Prostate gland (tissue), 2 donors: ENCODE results near the gene EXOC6. TPM values are rescaled to one million over a fixed set of nuclear protein-coding genes. Genes with fewer than 3 reads are reported as not detected.

Experiments used
- DNase-seq: peaks from one replicate; pipeline ENCODE4 v3.0.0-alpha.2; 2019; ENCODE audit warnings: low spot score
- H3K27ac ChIP-seq, 2 donors: fragments of 200-600 bp; sonication (generic); 2 replicates each; pipeline ENCODE4 v1.5.1; 2017 to 2019
- H3K27me3 ChIP-seq: fragments of 200-600 bp; sonication (generic); replicated peaks from 2 replicates; pipeline ENCODE4 v1.5.1; 2019; ENCODE audit not compliant: insufficient read depth
- H3K36me3 ChIP-seq, 2 donors: fragments of 200-600 bp; sonication (generic); 1 replicate in 1 of 2; 2 replicates in 1 of 2; pipeline versions ENCODE4 v1.5.1 to v1.8.1; 2017 to 2019
- H3K4me1 ChIP-seq: fragments of 200-600 bp; sonication (generic); replicated peaks from 2 replicates; pipeline ENCODE4 v1.5.1; 2019
- H3K4me3 ChIP-seq, 2 donors: fragments of 200-600 bp; sonication (generic); 2 replicates each; pipeline ENCODE4 v1.5.1; 2017 to 2019
- H3K9me3 ChIP-seq: fragments of 200-600 bp; sonication (generic); 2 replicates; pipeline ENCODE4 v1.5.1; 2017
- POLR2A ChIP-seq: fragments of 450-650 bp; IDR thresholded peaks from one replicate; pipeline ENCODE4 v1.6.1; 2016; ENCODE audit warnings: antibody characterized with exemption, mild to moderate bottlenecking
- POLR2AphosphoS5 ChIP-seq: sonication (generic); formaldehyde crosslinking; IDR thresholded peaks from one replicate; pipeline ENCODE4 v1.6.1; 2017; ENCODE audit warnings: antibody characterized with exemption
- WGBS: methylation state at CpG from one replicate; pipeline ENCODE4 v1.1.5; 2018; 5-methylcytosine and 5-hydroxymethylcytosine counted together
- intact Hi-C: fragments of 100-400 bp; cut with DNase I; formaldehyde crosslinking; loops from one replicate; pipeline ENCODE4 v1.14.2; 2022
- total RNA-seq, 2 donors: library from RNA; depleted of rRNA; stranded (reverse); fragments of >200 nt; gene quantifications; one replicate each; pipeline ENCODE4 v1.1.0, GENCODE V29; 2016
- TF ChIP-seq, protein P1 (sequence below), 4 experiments: fragments of 200-600 bp in 2 of 4; fragments of 450-650 bp in 2 of 4; sonication (generic) in 2 of 4; IDR thresholded peaks; 1 replicate in 3 of 4; 2 replicates in 1 of 4; pipeline ENCODE4 v1.5.1; 2016 to 2019; ENCODE audit warnings: antibody characterized with exemption in 4 of 4, mild to moderate bottlenecking in 2 of 4, moderate library complexity in 2 of 4

Gene EXOC6
- total RNA-seq, 2 donors from 2014 or later: 13.5 to 598 TPM

DNA sequence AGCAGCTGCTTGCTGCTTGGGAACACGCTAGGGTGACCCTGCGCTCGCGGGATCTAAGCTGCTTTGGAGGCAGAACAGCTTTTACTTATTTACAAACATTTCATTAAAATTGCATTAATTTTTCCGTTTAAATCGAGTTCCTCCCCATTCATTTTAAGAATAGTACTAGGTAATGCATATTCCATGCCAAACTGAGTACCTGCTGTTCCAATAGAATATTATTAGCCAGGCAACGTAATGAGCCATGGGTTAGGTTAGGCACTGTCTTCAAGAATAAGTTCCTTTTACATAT, 860 bp downstream of the EXOC6 start:
- DNase-seq: no peak
- H3K9me3 ChIP-seq: no peaks in the 10 kb centered on the region
- peak overlapping the region; percentile 80 to 95 for H3K4me3 ChIP-seq
- TF ChIP-seq POLR2A: no peak
- TF ChIP-seq POLR2AphosphoS5: no peak
- TF ChIP-seq, protein P1, sequence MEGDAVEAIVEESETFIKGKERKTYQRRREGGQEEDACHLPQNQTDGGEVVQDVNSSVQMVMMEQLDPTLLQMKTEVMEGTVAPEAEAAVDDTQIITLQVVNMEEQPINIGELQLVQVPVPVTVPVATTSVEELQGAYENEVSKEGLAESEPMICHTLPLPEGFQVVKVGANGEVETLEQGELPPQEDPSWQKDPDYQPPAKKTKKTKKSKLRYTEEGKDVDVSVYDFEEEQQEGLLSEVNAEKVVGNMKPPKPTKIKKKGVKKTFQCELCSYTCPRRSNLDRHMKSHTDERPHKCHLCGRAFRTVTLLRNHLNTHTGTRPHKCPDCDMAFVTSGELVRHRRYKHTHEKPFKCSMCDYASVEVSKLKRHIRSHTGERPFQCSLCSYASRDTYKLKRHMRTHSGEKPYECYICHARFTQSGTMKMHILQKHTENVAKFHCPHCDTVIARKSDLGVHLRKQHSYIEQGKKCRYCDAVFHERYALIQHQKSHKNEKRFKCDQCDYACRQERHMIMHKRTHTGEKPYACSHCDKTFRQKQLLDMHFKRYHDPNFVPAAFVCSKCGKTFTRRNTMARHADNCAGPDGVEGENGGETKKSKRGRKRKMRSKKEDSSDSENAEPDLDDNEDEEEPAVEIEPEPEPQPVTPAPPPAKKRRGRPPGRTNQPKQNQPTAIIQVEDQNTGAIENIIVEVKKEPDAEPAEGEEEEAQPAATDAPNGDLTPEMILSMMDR (IDR thresholded peaks at IDR 0.05): no peak
- intact Hi-C loops: loop anchor here (5.0 to 10.0 kb wide), 2 partner anchors 154 to 257 kb away; partner anchors contain the start of gene KIF11
- WGBS: under 1% methylated on average over 7 of the region's 7 CpGs
- H3K27me3 ChIP-seq: no peaks in the 10 kb centered on the region
- H3K4me1 ChIP-seq: no peaks in the 10 kb centered on the region
- H3K36me3 ChIP-seq: no peaks in the 10 kb centered on the region
- peak overlapping the region; percentile 83 to 91 for H3K27ac ChIP-seq

DNA sequence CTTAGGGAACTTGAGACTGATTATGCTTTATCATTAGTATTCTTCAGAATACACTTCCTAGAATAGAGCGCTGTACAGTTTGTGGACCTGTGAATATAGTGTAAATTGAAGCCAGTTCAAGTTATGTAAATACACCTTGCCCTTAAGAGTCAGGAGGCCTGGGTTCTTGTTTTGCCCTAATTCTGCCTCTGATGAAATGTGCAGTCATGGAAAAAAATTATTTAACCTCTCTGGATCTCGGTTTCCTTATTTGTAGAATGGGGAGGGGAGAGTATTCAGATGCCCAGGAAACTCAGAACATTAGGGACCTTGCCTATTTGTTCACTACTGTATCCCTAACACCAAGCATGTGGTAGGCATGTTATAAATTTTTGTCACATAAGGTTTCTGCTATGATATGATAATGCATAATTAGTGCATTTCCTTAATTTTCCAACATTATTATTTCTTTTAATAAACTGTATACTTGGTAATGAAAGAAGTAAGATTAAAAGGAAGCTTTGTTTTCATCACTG, 1.3 kb downstream of the EXOC6 start:
- H3K4me3 ChIP-seq: no peak overlapping the region
- intact Hi-C loops: loop anchor here (5.0 to 10.0 kb wide), 2 partner anchors 155 to 257 kb away; partner anchors contain the start of gene KIF11
- DNase-seq: no peak
- TF ChIP-seq, protein P1 (IDR thresholded peaks at IDR 0.05): no peak
- no peak for TF ChIP-seq POLR2AphosphoS5
- TF ChIP-seq POLR2A: no peak
- no peaks in the 10 kb centered on the region for H3K4me1 ChIP-seq
- 56% methylated on average over 2 of the region's 2 CpGs for WGBS
- no peaks in the 10 kb centered on the region for H3K36me3 ChIP-seq
- H3K9me3 ChIP-seq: no peaks in the 10 kb centered on the region
- no peak overlapping the region for H3K27ac ChIP-seq
- H3K27me3 ChIP-seq: no peaks in the 10 kb centered on the region

DNA sequence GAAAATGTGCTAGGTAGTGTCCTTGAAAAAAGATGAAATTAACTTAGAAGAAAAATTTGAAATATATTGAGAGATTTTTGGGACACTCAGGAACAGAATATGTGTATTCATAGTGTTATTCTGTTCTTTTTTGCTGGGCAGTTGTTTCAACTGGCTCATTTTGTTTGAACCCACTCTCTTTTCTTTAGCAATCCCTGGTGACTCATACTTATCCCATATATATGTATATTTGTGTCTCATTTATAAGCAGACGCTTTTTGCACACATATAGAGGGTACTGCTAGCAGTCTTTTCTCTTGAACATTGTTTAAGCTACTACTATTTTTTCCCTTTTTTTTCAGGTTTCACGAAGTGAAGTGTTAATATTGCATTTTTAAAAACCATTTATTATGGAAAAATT, 1.9 kb downstream of the EXOC6 start:
- no peaks in the 10 kb centered on the region for H3K36me3 ChIP-seq
- H3K4me1 ChIP-seq: no peaks in the 10 kb centered on the region
- DNase-seq: no peak
- H3K4me3 ChIP-seq: no peak overlapping the region
- intact Hi-C loops: no loop called here
- H3K9me3 ChIP-seq: no peaks in the 10 kb centered on the region
- no peak overlapping the region for H3K27ac ChIP-seq
- no peaks in the 10 kb centered on the region for H3K27me3 ChIP-seq
- WGBS: 93% methylated on average over 2 of the region's 2 CpGs
- TF ChIP-seq POLR2A (no peak), POLR2AphosphoS5 (no peak)
- TF ChIP-seq, protein P1 (IDR thresholded peaks at IDR 0.05): no peak

DNA sequence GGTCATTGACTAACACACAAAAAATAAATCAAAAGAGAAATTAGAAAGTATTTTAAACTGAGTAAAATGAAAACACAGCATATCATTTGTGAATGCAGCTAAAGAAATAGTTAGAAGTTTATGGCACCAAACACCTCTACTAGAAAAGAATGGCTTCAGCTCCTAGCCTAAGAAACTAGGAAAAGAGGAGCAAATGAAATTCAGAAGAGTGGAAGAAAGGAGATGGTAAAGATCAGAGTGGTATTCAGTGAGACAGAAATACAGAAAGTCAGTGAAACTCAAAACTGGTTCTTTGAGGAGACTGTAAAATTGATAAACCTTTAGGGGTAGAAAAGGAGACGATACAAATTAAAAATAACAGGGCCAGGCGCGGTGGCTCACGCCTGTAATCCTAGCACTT, 2.7 kb downstream of the EXOC6 start:
- Histone ChIP-seq H3K27me3 (no peaks in the 10 kb centered on the region), H3K4me1 (no peaks in the 10 kb centered on the region), H3K4me3 (no peak overlapping the region), H3K36me3 (no peaks in the 10 kb centered on the region), H3K27ac (no peak overlapping the region), H3K9me3 (no peaks in the 10 kb centered on the region)
- no peak for DNase-seq
- 97% methylated on average over 4 of the region's 4 CpGs for WGBS
- intact Hi-C loops: no loop called here
- TF ChIP-seq, protein P1 (IDR thresholded peaks at IDR 0.05): no peak
- no peak for TF ChIP-seq POLR2AphosphoS5
- no peak for TF ChIP-seq POLR2A

DNA sequence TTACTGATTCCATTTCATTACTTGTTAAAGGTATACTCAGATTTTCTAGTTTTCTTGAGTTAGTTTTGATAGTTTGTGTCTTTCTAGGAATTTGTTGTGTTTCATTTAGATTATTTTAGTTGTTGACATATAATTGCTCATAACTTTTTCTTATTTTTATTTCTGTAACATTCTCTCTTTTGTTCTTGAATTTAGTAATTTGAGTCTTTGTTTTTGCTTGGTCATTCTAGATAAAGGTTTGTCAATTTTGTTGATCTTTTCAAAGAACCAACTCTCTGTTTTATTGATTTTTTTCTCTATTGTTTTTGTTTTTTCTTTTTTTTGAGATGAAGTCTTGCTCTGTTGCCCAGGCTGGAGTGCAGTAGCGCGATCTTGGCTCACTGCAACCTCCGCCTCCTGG, 7.2 kb downstream of the EXOC6 start:
- 93% methylated on average over 3 of the region's 3 CpGs for WGBS
- no peak overlapping the region for H3K27ac ChIP-seq
- DNase-seq: no peak
- TF ChIP-seq, protein P1 (IDR thresholded peaks at IDR 0.05): no peak
- TF ChIP-seq POLR2A: no peak
- TF ChIP-seq POLR2AphosphoS5: no peak
- intact Hi-C loops: no loop called here
- no peaks in the 10 kb centered on the region for H3K4me1 ChIP-seq
- H3K4me3 ChIP-seq: no peak overlapping the region
- no peaks in the 10 kb centered on the region for H3K27me3 ChIP-seq
- no peaks in the 10 kb centered on the region for H3K9me3 ChIP-seq
- H3K36me3 ChIP-seq: no peaks in the 10 kb centered on the region
